ENCODE results near the gene EZH2.

Gene EZH2

GRCh38 chr7:148770004-148770403 is 114.1 kb downstream of the EZH2 start:
- DNase-seq (ENCODE audit: low read depth in 3 of 3): no peak

- DNase-seq (ENCODE audit: low read depth in 3 of 3): no peak
Observed at GRCh38 chr7:148763622-148764021, 120.5 kb downstream of the EZH2 start.

DNA sequence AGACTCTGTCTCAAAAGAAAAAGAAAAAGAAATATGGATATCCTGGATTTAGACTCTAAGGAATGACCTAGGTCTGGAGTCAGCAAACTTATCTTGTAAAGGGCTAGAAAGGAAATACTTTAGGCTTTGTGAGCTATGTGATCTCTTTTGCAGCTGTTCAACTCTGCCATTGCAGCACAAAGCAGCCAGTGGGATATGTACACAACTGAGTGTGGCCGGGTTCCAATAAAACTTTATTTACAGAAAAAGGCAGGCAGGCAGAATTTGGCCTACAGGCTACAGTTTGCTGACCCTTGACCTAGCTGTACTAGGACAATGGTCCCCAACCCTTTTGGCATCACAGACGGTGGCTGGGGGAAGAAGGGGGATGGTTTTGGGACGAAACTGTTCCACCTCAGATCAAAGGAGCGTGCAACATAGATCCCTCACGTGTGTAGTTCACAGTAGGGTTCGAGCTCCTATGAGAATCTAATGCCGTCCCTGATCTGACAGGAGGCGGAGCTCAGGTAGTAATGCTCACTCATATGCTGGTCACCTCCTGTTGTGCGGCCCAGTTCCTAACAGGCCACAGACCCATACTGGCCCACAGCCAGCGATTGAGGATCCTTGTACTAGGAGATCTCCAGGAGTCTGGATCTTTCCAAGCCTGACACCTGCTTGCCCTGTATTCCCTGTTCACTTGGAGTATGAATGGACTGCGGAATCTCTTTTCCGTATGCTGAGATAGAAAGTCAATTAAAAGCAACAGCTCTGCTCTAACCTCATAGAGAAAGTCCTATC is 122.4 kb downstream of the EZH2 start:
- DNase-seq (ENCODE audit: low read depth in 3 of 3): no peak
